WTC11 (cell line): ENCODE measurements around the gene NEAT1. TPM values are rescaled to one million over a fixed set of nuclear protein-coding genes. Genes with fewer than 3 reads are reported as not detected.

Source experiments
- ATAC-seq: fragments of 200-7000 bp; cut with Tn5 transposase; 2 replicates; pipeline ENCODE4 v1.10.0; 2021; ENCODE audit warnings: mild to moderate bottlenecking, moderate library complexity
- CTCF ChIA-PET: fragments of 300-600 bp; sonication (Branson Sonifier 250); formaldehyde crosslinking; loops from one replicate; lab custom pipeline; 2021; ENCODE audit warnings: antibody characterized with exemption; lab: Charles Lee
- POLR2A ChIA-PET: fragments of 350-600 bp; sonication (Branson Sonifier 250); formaldehyde crosslinking; loops from one replicate; lab custom pipeline; 2021; ENCODE audit warnings: antibody characterized with exemption; lab: Charles Lee
- DNase-seq: peaks from one replicate; pipeline ENCODE4 v3.0.0; 2021; ENCODE audit warnings: low spot score
- H3K27ac Mint-ChIP-seq: 2 replicates; pipeline ENCODE4 v1.8.0; 2021; ENCODE audit warnings: mixed read lengths
- H3K27me3 Mint-ChIP-seq: 2 replicates; pipeline ENCODE4 v1.8.0; 2021; ENCODE audit warnings: low read depth, mild to moderate bottlenecking, moderate library complexity, mixed read lengths
- H3K36me3 Mint-ChIP-seq: 2 replicates; pipeline ENCODE4 v1.8.0; 2021; ENCODE audit warnings: mixed read lengths
- H3K4me1 Mint-ChIP-seq: 2 replicates; pipeline ENCODE4 v1.8.0; 2022; ENCODE audit warnings: mixed read lengths
- H3K4me3 Mint-ChIP-seq: 2 replicates; pipeline ENCODE4 v1.8.0; 2021; ENCODE audit warnings: mild to moderate bottlenecking, moderate library complexity, mixed read lengths
- H3K9me3 Mint-ChIP-seq: 2 replicates; pipeline ENCODE4 v1.8.0; 2021; ENCODE audit warnings: mixed read lengths
- ATF1 ChIP-seq: sonication (generic); formaldehyde crosslinking; IDR thresholded peaks from 2 replicates; pipeline ENCODE4 v1.8.1; 2023; ENCODE audit warnings: mild to moderate bottlenecking, moderate library complexity, missing genetic modification reagents
- CBFB ChIP-seq: sonication (generic); formaldehyde crosslinking; IDR thresholded peaks from 2 replicates; pipeline ENCODE4 v1.8.1; 2022; ENCODE audit warnings: mild to moderate bottlenecking, low read depth, missing genetic modification reagents
- GTF2I ChIP-seq: fragments of 250-450 bp; sonication (Bioruptor Pico); conservative IDR thresholded peaks from 2 replicates; pipeline ENCODE4 v1.4.0; 2021; ENCODE audit warnings: mild to moderate bottlenecking
- IRF2 ChIP-seq: sonication (generic); formaldehyde crosslinking; IDR thresholded peaks from 2 replicates; pipeline ENCODE4 v1.8.0; 2022; ENCODE audit warnings: low read depth, missing genetic modification reagents, borderline replicate concordance
- JUN ChIP-seq: sonication (generic); formaldehyde crosslinking; IDR thresholded peaks from 2 replicates; pipeline ENCODE4 v1.8.0; 2023; ENCODE audit warnings: mild to moderate bottlenecking, missing genetic modification reagents
- KAT7 ChIP-seq: sonication (generic); formaldehyde crosslinking; IDR thresholded peaks from 2 replicates; pipeline ENCODE4 v1.8.1; 2023; ENCODE audit warnings: missing genetic modification reagents, mild to moderate bottlenecking, borderline replicate concordance
- MAX ChIP-seq: sonication (generic); formaldehyde crosslinking; IDR thresholded peaks from 2 replicates; pipeline ENCODE4 v1.8.0; 2022; ENCODE audit warnings: mild to moderate bottlenecking, missing genetic modification reagents
- NFATC4 ChIP-seq: fragments of 250-450 bp; sonication (Bioruptor Pico); IDR thresholded peaks from 2 replicates; pipeline ENCODE4 v1.9.0; 2021; ENCODE audit warnings: mild to moderate bottlenecking
- NR1H2 ChIP-seq: sonication (generic); formaldehyde crosslinking; IDR thresholded peaks from 2 replicates; pipeline ENCODE4 v1.9.0; 2021; ENCODE audit warnings: mild to moderate bottlenecking, moderate library complexity, missing genetic modification reagents
- NR3C1 ChIP-seq: sonication (generic); formaldehyde crosslinking; conservative IDR thresholded peaks from 2 replicates; pipeline ENCODE4 v1.8.1; 2023; ENCODE audit warnings: low read depth, mild to moderate bottlenecking, missing genetic modification reagents
- RELA ChIP-seq: sonication (generic); formaldehyde crosslinking; IDR thresholded peaks from 2 replicates; pipeline ENCODE4 v1.8.1; 2022; ENCODE audit warnings: missing genetic modification reagents, mild to moderate bottlenecking, borderline replicate concordance
- SP1 ChIP-seq: sonication (generic); formaldehyde crosslinking; conservative IDR thresholded peaks from 2 replicates; pipeline ENCODE4 v1.8.1; 2022; ENCODE audit warnings: missing genetic modification reagents
- ZNF232 ChIP-seq: sonication (generic); formaldehyde crosslinking; IDR thresholded peaks from 2 replicates; pipeline ENCODE4 v1.8.0; 2022; ENCODE audit warnings: mild to moderate bottlenecking, missing genetic modification reagents
- ZNF263 ChIP-seq: sonication (generic); formaldehyde crosslinking; IDR thresholded peaks from 2 replicates; pipeline ENCODE4 v1.8.1; 2022; ENCODE audit warnings: low read depth, mild to moderate bottlenecking, moderate library complexity, missing genetic modification reagents
- ZNF425 ChIP-seq: fragments of 250-450 bp; sonication (Bioruptor Pico); conservative IDR thresholded peaks from 2 replicates; pipeline ENCODE4 v1.9.0; 2021; ENCODE audit warnings: mild to moderate bottlenecking
- ZNF671 ChIP-seq: fragments of 250-450 bp; sonication (Bioruptor Pico); IDR thresholded peaks from 2 replicates; pipeline ENCODE4 v1.8.0; 2021; ENCODE audit warnings: mild to moderate bottlenecking
- total RNA-seq: library from RNA; stranded (reverse); gene quantifications from 3 replicates; pipeline ENCODE4 v1.2.3, GENCODE V29; 2021
- TF ChIP-seq, protein P1 (sequence below): sonication (generic); formaldehyde crosslinking; IDR thresholded peaks from 2 replicates; pipeline ENCODE4 v1.8.1; 2023; ENCODE audit warnings: mild to moderate bottlenecking, missing genetic modification reagents, moderate library complexity
- TF ChIP-seq, protein P2 (sequence below): fragments of 250-450 bp; sonication (Bioruptor Pico); IDR thresholded peaks from 2 replicates; pipeline ENCODE4 v1.9.0; 2021; ENCODE audit warnings: mild to moderate bottlenecking
- TF ChIP-seq, protein P3 (sequence below): fragments of 250-450 bp; sonication (Bioruptor Pico); IDR thresholded peaks from 2 replicates; pipeline ENCODE4 v1.8.0; 2021; ENCODE audit warnings: mild to moderate bottlenecking
- TF ChIP-seq, protein P4 (sequence below): sonication (generic); formaldehyde crosslinking; IDR thresholded peaks from 2 replicates; pipeline ENCODE4 v1.8.0; 2022; ENCODE audit warnings: mild to moderate bottlenecking, missing genetic modification reagents

The NEAT1 gene
- total RNA-seq, 1 experiment from 2014 or later, result 38.1 TPM

DNA sequence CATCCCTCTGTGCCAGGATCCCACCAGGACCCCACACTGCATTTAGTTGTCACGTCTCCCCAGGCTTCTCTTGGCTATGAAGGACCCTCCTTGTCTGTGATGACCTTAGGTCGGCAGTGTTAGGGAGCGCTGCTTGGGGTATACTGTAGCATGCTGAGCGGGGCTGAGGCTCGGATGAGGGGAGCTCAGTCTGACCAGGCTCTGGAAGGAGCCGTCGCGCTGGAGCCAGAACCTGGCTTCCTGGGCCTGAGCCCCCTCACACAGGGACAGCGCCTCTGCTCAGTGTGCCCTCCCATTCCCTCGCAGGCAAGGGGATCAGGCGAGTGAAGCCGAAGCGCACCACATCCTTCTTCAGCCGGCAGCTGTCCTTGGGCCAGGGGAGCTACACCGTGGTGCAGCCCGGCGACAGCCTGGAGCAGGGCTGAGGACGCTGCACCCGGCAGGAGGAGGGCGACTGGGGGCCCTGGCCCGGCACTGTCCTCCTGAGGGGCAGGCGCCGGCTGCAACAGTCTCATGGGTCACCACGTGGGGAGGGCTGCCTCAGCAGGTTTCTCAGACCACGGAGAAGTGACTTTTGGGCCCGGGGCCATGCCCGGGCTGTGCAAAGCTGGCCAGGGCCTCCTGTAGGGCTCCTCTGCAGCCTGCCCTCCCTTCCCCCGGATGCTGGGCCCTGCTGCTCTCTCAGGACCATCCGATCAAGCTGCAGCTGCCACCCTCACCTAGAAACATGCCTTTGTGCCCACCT is 11.5 kb upstream of the NEAT1 start:
- Mint-ChIP-seq H3K4me1 (peaks cover 7% of the 10 kb centered on the region), H3K4me3 (no peak overlapping the region), H3K27ac (no peak overlapping the region), H3K9me3 (no peaks in the 10 kb centered on the region), H3K27me3 (no peaks in the 10 kb centered on the region), H3K36me3 (peaks cover 15% of the 10 kb centered on the region)
- TF ChIP-seq GTF2I (CRISPR knock-in tag) (no peak), NR1H2 (CRISPR knock-in tag) (no peak), ZNF425 (CRISPR knock-in tag) (no peak), MAX (no peak), IRF2 (CRISPR knock-in tag) (no peak), NFATC4 (CRISPR knock-in tag) (no peak), ZNF671 (CRISPR knock-in tag) (no peak)
- DNase-seq, result peak; percentile 10
- POLR2A ChIA-PET, result interaction anchor here (0.6 kb wide), 1 partner anchor 84 kb away, joined by 3 read pairs; no protein-coding TSS in a partner anchor
- CTCF ChIA-PET, result interaction anchor here (0.5 to 1.0 kb wide), 3 partner anchors 29 to 97 kb away, joined by 3 to 4 read pairs (median 3); no protein-coding TSS in a partner anchor
- ATAC-seq, result no peak

- peak; percentile 5 for DNase-seq
- ChIA-PET POLR2A (interaction anchor here (0.6 kb wide), 1 partner anchor 84 kb away, joined by 3 read pairs; no protein-coding TSS in a partner anchor), CTCF (no interaction called here)
- H3K27me3 Mint-ChIP-seq, result no peaks in the 10 kb centered on the region
- H3K9me3 Mint-ChIP-seq, result no peaks in the 10 kb centered on the region
- H3K36me3 Mint-ChIP-seq, result peaks cover 15% of the 10 kb centered on the region
- no peak overlapping the region for H3K4me3 Mint-ChIP-seq
- H3K4me1 Mint-ChIP-seq, result peaks cover 12% of the 10 kb centered on the region
- peak; percentile 47; the same call in 1 of the 2 replicates for TF ChIP-seq ZNF263 (CRISPR knock-in tag)
- TF ChIP-seq NR3C1 (CRISPR knock-in tag), result no peak
- no peak for TF ChIP-seq RELA
- ATAC-seq, result no peak
- no peak overlapping the region for H3K27ac Mint-ChIP-seq
These were observed 10.9 kb upstream of the NEAT1 start for GRCh38 chr11:65411681-65412070.

DNA sequence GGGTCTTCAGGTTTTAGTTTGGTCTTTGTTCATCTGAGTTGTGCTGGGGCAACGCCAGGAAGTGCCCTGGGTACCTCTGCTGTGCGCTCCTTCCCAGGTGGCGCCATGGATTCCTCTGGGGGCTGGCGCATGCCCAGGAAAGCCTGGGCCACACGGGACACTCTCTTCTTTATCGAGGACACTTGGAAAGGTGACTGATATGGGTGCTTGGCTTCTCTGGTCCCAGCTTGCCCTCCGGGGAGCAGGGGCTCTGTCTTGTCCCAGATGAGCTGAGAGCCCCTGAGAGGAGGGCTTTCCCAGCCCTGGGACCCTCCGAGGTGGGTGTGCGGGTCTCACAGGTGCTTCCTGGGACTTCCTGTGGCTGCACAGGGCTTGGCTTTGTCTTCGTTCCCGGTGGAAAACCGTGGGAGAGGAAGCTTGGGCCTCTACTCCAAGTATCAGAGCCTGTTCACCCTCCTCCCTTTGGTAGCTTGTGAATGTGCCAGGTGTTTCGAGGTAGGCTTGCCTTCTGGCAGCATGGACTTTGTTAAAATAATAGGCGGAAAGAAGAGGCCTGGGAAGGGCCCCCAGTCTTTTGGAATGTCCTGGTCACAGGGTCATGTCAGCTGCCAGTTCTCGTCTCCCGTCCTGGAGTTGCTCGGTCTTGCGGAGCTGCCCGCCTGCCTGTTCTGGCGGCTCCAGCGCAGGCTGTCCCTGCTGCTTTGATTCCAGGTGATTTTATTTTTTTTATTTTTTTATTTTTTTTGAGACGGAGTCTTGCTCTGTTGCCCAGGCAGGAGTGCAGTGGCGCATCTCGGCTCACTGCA is 10.1 kb upstream of the NEAT1 start:
- DNase-seq, result peak; percentile 10
- no peak overlapping the region for H3K4me3 Mint-ChIP-seq
- TF ChIP-seq SP1 (CRISPR knock-in tag), result no peak
- no peak for TF ChIP-seq ZNF671 (CRISPR knock-in tag)
- no peak for TF ChIP-seq CBFB (CRISPR knock-in tag)
- TF ChIP-seq ZNF232 (CRISPR knock-in tag), result no peak
- TF ChIP-seq KAT7 (CRISPR knock-in tag), result no peak
- TF ChIP-seq, protein P1, sequence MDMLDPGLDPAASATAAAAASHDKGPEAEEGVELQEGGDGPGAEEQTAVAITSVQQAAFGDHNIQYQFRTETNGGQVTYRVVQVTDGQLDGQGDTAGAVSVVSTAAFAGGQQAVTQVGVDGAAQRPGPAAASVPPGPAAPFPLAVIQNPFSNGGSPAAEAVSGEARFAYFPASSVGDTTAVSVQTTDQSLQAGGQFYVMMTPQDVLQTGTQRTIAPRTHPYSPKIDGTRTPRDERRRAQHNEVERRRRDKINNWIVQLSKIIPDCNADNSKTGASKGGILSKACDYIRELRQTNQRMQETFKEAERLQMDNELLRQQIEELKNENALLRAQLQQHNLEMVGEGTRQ (CRISPR knock-in tag), result no peak
- TF ChIP-seq, protein P2, sequence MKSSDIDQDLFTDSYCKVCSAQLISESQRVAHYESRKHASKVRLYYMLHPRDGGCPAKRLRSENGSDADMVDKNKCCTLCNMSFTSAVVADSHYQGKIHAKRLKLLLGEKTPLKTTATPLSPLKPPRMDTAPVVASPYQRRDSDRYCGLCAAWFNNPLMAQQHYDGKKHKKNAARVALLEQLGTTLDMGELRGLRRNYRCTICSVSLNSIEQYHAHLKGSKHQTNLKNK (CRISPR knock-in tag), result no peak
- no peak for TF ChIP-seq ATF1 (CRISPR knock-in tag)
- TF ChIP-seq, protein P3, sequence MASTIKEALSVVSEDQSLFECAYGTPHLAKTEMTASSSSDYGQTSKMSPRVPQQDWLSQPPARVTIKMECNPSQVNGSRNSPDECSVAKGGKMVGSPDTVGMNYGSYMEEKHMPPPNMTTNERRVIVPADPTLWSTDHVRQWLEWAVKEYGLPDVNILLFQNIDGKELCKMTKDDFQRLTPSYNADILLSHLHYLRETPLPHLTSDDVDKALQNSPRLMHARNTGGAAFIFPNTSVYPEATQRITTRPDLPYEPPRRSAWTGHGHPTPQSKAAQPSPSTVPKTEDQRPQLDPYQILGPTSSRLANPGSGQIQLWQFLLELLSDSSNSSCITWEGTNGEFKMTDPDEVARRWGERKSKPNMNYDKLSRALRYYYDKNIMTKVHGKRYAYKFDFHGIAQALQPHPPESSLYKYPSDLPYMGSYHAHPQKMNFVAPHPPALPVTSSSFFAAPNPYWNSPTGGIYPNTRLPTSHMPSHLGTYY, result no peak
- TF ChIP-seq, protein P4, sequence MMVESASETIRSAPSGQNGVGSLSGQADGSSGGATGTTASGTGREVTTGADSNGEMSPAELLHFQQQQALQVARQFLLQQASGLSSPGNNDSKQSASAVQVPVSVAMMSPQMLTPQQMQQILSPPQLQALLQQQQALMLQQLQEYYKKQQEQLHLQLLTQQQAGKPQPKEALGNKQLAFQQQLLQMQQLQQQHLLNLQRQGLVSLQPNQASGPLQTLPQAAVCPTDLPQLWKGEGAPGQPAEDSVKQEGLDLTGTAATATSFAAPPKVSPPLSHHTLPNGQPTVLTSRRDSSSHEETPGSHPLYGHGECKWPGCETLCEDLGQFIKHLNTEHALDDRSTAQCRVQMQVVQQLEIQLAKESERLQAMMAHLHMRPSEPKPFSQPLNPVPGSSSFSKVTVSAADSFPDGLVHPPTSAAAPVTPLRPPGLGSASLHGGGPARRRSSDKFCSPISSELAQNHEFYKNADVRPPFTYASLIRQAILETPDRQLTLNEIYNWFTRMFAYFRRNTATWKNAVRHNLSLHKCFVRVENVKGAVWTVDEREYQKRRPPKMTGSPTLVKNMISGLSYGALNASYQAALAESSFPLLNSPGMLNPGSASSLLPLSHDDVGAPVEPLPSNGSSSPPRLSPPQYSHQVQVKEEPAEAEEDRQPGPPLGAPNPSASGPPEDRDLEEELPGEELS (CRISPR knock-in tag), result no peak
- no peak for TF ChIP-seq ZNF263 (CRISPR knock-in tag)
- TF ChIP-seq JUN, result no peak

More for the DNA sequence above, 10.1 kb upstream of the NEAT1 start:
- H3K27ac Mint-ChIP-seq, result peak overlapping the region; percentile 70
- H3K9me3 Mint-ChIP-seq, result no peaks in the 10 kb centered on the region
- POLR2A ChIA-PET, result no interaction called here
- H3K27me3 Mint-ChIP-seq, result 0 out of 2 replicates have a peak, but pooled peaks cover 2% of the 10 kb centered on the region
- H3K4me1 Mint-ChIP-seq, result peaks cover 20% of the 10 kb centered on the region
- CTCF ChIA-PET, result interaction anchor here (1.3 kb wide), 1 partner anchor 98 kb away, joined by 7 read pairs; no protein-coding TSS in a partner anchor
- ATAC-seq, result no peak
- H3K36me3 Mint-ChIP-seq, result peaks cover 15% of the 10 kb centered on the region
